ENCODE measurements around the gene LGI4. TPM values are rescaled to one million over a fixed set of nuclear protein-coding genes. Genes with fewer than 3 reads are reported as not detected.
"Not testable (repeated sequence)": the region's sequence is repeated elsewhere in the genome, so short reads cannot be mapped to it uniquely, and the experiment has no call there.

LGI4 gene
- total RNA-seq, 1 donor from 2014 or later: 5.7 TPM

- DNase-seq: no peak
Observed at GRCh38 chr19:35105411-35106290, 29.2 kb downstream of the LGI4 start.

- DNase-seq: no peak
Observed at GRCh38 chr19:35105047-35105410, 29.8 kb downstream of the LGI4 start.

DNA sequence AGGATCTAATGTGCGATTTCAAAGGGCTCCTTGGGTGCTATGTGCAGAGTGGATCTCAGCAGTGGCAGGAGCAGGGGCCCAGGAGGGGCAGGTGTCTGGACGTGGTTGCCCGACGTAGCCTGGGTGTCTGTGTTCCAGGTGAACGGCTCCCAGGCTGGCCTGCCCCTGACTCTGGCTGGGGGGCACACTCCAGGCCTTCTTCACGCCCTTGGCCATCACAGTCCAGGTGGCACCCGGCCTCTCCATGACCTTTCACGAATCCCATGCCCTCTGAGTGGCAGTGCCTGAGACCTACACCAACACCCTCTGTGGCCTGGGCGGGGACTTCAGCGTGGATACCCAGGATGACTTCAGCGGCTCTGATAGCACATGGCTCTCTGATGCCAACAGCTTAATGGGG is 30.5 kb downstream of the LGI4 start:
- no peak for DNase-seq

DNA sequence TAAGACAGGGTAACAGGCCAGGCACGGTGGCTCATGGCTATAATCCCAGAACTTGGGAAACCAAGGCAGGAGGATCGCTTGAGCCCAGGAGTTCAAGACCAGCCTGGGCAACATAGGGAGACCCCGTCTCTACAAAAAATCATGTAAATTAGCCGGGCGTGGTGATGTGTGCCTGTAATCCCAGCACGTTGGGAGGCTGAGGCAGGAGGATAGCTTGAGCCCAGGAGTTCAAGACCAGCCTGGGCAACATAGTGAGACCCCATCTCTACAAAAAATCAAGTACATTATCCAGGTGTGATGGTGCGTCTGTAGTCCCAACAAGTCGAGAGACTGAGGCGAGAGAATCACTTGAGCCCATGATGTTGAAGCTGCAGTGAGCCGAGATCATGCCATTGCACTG is 31.2 kb downstream of the LGI4 start:
- not testable (repeated sequence) for DNase-seq

DNA sequence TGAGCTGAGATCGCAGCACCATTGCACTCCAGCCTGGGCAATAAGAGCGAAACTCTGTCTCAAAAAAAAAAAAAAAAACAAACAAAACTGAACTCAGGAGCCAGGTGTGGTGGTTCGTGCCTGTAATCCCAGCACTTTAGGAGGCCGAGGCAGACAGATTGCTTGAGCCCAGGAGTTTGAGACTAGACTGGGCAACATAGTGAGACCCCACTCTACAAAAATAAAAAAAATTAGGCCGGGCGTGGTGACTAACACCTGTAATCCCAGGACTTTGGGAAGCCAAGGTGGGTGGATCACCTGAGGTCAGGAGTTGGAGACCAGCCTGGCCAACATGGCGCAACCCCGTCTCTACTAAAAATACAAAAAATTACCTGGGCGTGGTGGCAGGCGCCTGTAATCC is 32.9 kb downstream of the LGI4 start:
- DNase-seq: not testable (repeated sequence)

GRCh38 chr19:35100588-35101533 is 34.0 kb downstream of the LGI4 start:
- DNase-seq: no peak

GRCh38 chr19:35099897-35100275 is 35.0 kb downstream of the LGI4 start:
- no peak for DNase-seq

GRCh38 chr19:35099155-35099896 is 35.5 kb downstream of the LGI4 start:
- DNase-seq: no peak

DNA sequence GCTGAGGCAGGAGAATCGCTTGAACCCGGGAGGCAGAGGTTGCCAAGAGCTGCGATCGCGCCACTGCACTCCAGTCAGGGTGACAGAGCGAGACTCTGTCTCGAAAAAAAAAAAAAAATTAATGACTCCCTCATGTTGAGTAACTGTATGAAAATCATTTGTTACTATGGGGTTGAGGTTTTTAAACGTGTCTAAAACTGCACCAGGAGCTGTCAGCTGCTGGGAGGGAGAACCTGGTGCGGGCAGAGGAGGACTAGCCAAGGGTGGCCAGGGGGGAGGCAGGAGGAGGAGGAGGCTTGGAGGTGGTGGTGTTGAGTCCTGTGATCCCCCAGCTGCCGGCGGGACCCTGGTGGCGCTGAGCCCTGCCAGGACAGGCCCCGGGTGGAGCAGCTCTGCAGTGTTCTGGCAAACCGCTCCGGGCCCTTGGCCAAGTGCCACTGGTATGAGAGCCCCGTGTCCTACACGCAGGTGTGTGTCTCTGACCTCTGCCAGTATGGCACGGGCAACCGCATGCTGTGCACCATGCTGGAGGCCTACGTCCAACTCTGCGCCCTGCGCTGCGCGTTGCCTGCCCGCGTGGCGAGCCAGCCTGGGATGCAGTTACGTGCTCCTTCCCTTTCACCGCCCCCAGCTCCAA is 36.3 kb downstream of the LGI4 start:
- no peak for DNase-seq

DNA sequence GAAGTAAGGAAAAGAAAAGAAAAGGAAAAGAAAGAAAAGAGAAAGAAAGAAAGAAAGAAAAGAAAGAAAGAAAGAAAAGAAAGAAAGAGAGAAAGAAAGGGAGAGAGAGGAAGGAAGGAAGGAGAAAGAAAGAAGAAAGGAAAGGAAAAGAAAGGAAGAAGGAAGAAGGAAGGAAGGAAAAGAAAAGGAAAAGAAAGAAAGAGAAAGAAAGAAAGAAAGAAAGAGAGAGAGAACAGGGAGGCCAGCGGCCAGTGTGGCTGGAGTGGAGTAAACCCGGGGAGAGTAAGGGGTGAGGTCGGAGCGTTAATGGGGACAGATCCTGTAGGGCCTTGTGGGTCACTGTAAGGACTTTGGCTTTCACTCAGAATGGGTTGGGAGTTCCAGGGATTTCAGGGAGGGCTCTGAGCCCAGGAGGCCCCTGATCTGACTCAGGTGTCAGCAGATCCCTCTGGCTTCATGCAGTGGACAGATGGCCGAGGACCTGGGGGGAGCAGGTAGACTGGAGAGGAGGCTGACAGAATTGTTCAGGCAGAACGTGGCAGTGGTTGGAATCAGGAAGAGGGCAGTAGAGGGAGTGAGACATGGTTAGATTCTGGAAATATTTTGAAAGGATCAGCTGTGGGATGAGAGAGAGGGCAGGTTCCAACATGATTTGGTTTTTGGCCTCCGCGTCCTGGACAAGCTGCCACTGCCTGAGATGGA is 39.0 kb downstream of the LGI4 start:
- no peak for DNase-seq

- no peak for DNase-seq
Observed at GRCh38 chr19:35094656-35095055, 40.2 kb downstream of the LGI4 start.

- DNase-seq: no peak
Observed at GRCh38 chr19:35093941-35094647, 40.8 kb downstream of the LGI4 start.

- no peak for DNase-seq
Observed at GRCh38 chr19:35093430-35093829, 41.4 kb downstream of the LGI4 start.

- peak; percentile 16 for DNase-seq
Observed at GRCh38 chr19:35090506-35091214, 44.2 kb downstream of the LGI4 start.

GRCh38 chr19:35090160-35090505 is 44.7 kb downstream of the LGI4 start:
- DNase-seq: no peak

GRCh38 chr19:35089554-35089953 is 45.3 kb downstream of the LGI4 start:
- DNase-seq: no peak

- DNase-seq: no peak
Observed at GRCh38 chr19:35088131-35088913, 46.5 kb downstream of the LGI4 start.

- no peak for DNase-seq
Observed at GRCh38 chr19:35087393-35087792, 47.5 kb downstream of the LGI4 start.

DNA sequence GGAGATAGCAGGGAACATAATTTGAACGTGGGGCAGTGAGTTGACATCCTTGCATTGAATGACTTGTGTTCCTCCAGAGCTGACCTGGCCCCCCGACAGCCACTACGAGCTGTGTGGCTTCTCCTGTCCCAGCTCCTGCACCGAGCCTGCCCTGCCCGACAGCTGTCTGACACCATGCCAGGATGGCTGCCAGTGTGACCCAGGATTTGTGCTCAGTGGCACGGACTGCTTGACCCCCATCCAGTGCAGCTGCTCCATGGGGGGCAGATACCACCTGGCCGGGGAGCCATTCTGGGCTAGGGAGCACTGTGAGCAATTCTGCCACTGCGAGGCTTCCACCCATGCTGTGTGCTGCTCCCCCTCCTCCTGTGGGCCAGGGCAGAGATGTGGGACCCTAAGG is 48.4 kb downstream of the LGI4 start:
- DNase-seq: no peak

Measured in skin of body (tissue), 2 donors.